KOPT-K1 (cell line): ENCODE measurements around the gene MCUB.
"Not testable (repeated sequence)": the region's sequence is repeated elsewhere in the genome, so short reads cannot be mapped to it uniquely, and the experiment has no call there.

Experiments
- H3K27ac ChIP-seq: fragments of 200-600 bp; sonication (generic); 2 replicates; pipeline ENCODE4 v1.5.1; 2016; ENCODE audit warnings: antibody characterized with exemption, mild to moderate bottlenecking, low read depth, low read length; ENCODE audit not compliant: poor library complexity, severe bottlenecking
- H3K36me3 ChIP-seq: fragments of 200-600 bp; sonication (generic); 2 replicates; pipeline ENCODE4 v1.5.1; 2017; ENCODE audit warnings: antibody characterized with exemption, mild to moderate bottlenecking, low read length, moderate library complexity; ENCODE audit not compliant: insufficient read depth
- H3K9me3 ChIP-seq: fragments of 200-600 bp; sonication (generic); 2 replicates; pipeline ENCODE4 v1.5.1; 2017; ENCODE audit warnings: antibody characterized with exemption, low read length, mild to moderate bottlenecking; ENCODE audit not compliant: insufficient read depth, poor library complexity, severe bottlenecking

The MCUB gene

GRCh38 chr4:109672169-109672930, 112.3 kb downstream of the MCUB start:
- H3K9me3 ChIP-seq, result peaks cover 20% of the 10 kb centered on the region
- H3K27ac ChIP-seq, result no peak overlapping the region
- peaks cover 21% of the 10 kb centered on the region for H3K36me3 ChIP-seq

DNA sequence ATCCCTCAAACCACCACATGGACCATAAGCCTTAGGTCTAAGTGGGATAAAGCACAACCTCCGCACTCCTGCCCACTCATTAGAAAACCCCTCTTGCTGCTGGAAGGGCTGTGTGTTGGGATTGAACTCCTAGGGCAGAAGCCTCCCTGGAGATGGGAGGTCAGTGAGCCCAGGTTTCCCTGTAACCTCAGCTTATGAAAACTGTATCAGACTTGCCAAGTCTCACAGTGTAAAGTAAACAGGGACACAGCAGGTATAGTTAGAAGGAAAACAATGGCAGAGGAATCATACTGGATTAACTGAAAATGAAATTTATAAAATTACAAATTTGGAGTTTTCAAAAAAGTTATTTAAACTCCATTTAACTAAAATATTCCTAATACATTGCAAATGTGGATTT, 113.3 kb downstream of the MCUB start:
- H3K27ac ChIP-seq, result no peak overlapping the region
- H3K9me3 ChIP-seq, result peaks cover 24% of the 10 kb centered on the region
- peaks cover 21% of the 10 kb centered on the region for H3K36me3 ChIP-seq

GRCh38 chr4:109675181-109675580, 115.1 kb downstream of the MCUB start:
- peaks cover 31% of the 10 kb centered on the region for H3K9me3 ChIP-seq
- H3K36me3 ChIP-seq, result peaks cover 21% of the 10 kb centered on the region
- no peak overlapping the region for H3K27ac ChIP-seq

- Histone ChIP-seq H3K36me3 (peaks cover 23% of the 10 kb centered on the region), H3K27ac (no peak overlapping the region), H3K9me3 (peaks cover 25% of the 10 kb centered on the region)
Observed at GRCh38 chr4:109675843-109676242, 115.8 kb downstream of the MCUB start.

- H3K9me3 ChIP-seq, result peaks cover 15% of the 10 kb centered on the region
Observed at GRCh38 chr4:109676886-109677285, 116.8 kb downstream of the MCUB start.

GRCh38 chr4:109678472-109678871, 118.4 kb downstream of the MCUB start:
- not testable (repeated sequence) for H3K27ac ChIP-seq
- Histone ChIP-seq H3K9me3 (peaks cover 15% of the 10 kb centered on the region), H3K36me3 (peaks cover 36% of the 10 kb centered on the region)

More at GRCh38 chr4:109676886-109677285, 116.8 kb downstream of the MCUB start:
- peaks cover 30% of the 10 kb centered on the region for H3K36me3 ChIP-seq
- H3K27ac ChIP-seq, result no peak overlapping the region

DNA sequence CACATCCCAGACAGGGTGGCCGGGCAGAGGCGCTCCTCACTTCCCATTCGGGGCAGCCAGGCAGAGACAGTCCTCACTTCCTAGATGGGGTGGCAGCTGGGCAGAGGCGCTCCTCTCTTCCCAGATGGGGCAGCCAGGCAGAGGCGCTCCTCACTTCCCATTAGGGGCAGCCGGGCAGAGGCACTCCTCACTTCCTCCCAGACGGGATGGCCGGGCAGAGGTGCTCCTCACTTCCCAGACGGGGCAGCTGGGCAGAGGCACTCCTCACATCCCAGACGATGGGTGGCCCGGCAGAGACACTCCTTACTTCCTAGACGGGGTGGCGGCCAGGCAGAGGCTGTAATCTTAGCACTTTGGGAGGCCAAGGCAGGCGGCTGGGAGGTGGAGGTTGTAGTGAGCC, 118.9 kb downstream of the MCUB start:
- peaks cover 15% of the 10 kb centered on the region for H3K9me3 ChIP-seq
- not testable (repeated sequence) for H3K27ac ChIP-seq
- peaks cover 38% of the 10 kb centered on the region for H3K36me3 ChIP-seq

DNA sequence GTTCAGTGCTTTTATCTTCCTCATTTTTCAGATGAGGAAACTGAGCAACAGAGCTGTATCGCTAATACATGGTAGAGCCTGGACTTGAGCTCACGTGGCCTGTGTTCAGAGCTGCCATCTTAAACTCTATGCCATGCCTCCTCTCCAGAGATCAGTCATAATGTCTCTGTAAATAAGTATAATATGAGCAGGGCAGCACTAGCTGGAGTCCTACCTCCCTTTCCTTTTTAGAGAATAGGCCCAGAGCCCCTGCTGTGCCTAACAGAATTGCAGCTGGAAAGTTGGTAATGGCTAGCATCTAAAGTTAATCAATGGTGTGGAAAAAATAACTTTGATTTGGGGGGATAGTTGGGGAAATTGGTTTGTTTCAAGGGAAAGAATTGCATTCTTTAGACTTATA, 122.8 kb downstream of the MCUB start:
- Histone ChIP-seq H3K9me3 (peaks cover 9% of the 10 kb centered on the region), H3K36me3 (peaks cover 70% of the 10 kb centered on the region), H3K27ac (no peak overlapping the region)

- no peak overlapping the region for H3K27ac ChIP-seq
- peaks cover 76% of the 10 kb centered on the region for H3K36me3 ChIP-seq
- H3K9me3 ChIP-seq, result peaks cover 3% of the 10 kb centered on the region
Observed at GRCh38 chr4:109683621-109684253, 123.7 kb downstream of the MCUB start.

DNA sequence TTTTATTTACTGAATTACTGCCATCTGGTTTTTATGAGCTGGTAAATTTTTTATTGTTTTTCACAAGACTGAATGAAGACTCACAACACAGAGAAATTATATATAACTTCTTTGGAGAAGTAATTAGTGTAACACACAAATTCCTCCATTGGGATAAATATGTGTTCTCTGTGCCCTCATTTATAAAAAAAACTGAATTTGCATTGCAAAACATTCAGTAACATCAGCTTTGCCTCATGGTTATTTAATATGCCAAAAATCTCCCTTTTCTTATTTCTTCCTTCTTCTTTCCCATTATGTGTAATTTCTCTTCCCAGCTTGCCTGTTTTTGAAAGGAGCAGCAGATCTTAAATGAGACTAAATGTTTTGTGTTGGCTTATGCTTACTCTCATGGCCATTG, 124.7 kb downstream of the MCUB start:
- no peak overlapping the region for H3K27ac ChIP-seq
- H3K9me3 ChIP-seq, result no peaks in the 10 kb centered on the region
- H3K36me3 ChIP-seq, result peaks cover 86% of the 10 kb centered on the region

GRCh38 chr4:109690690-109691410, 130.8 kb downstream of the MCUB start:
- Histone ChIP-seq H3K27ac (peak overlapping the region; percentile 22), H3K9me3 (no peaks in the 10 kb centered on the region), H3K36me3 (peaks cover 93% of the 10 kb centered on the region)

GRCh38 chr4:109691411-109691920, 131.4 kb downstream of the MCUB start:
- H3K27ac ChIP-seq, result peak overlapping the region; percentile 23
- peaks cover 93% of the 10 kb centered on the region for H3K36me3 ChIP-seq
- H3K9me3 ChIP-seq, result no peaks in the 10 kb centered on the region

- H3K36me3 ChIP-seq, result peaks cover 53% of the 10 kb centered on the region
- H3K9me3 ChIP-seq, result no peaks in the 10 kb centered on the region
- H3K27ac ChIP-seq, result no peak overlapping the region
Observed at GRCh38 chr4:109698656-109699055, 138.6 kb downstream of the MCUB start.

GRCh38 chr4:109699553-109700225, 139.6 kb downstream of the MCUB start:
- Histone ChIP-seq H3K36me3 (peaks cover 42% of the 10 kb centered on the region), H3K9me3 (no peaks in the 10 kb centered on the region), H3K27ac (no peak overlapping the region)
